ENCODE results near the gene MAPK8IP1. TPM values are rescaled to one million over a fixed set of nuclear protein-coding genes. Genes with fewer than 3 reads are reported as not detected.

MAPK8IP1 gene
- total and polyA plus RNA-seq, 7 donors: 0.53 to 2.6 (median 1.3) TPM

GRCh38 chr11:45932217-45932616, 46.8 kb downstream of the MAPK8IP1 start:
- peaks cover 0 to 50% of the 10 kb centered on the region in 2 donors for H3K36me3 ChIP-seq (ENCODE audit: insufficient read depth in 1 of 2, low read depth in 1 of 2)
- WGBS, 3 donors: 87 to 88% (median 88%) methylated on average over 8 of the region's 8 CpGs
- H3K4me3 ChIP-seq: no peak overlapping the region
- H3K27me3 ChIP-seq (ENCODE audit: insufficient read depth in 3 of 3, low read length in 2 of 3): no peaks in the 10 kb centered on the region
- peaks cover 5% of the 10 kb centered on the region for H3K4me1 ChIP-seq
- intact Hi-C loops (cut with DNase I): no loop called here
- ATAC-seq (no peak), DNase-seq (no peak)
- no peaks in the 10 kb centered on the region for H3K9me3 ChIP-seq
- no peak overlapping the region for H3K27ac ChIP-seq
- TF ChIP-seq CTCF (IDR thresholded peaks at IDR 0.05): no peak

DNA sequence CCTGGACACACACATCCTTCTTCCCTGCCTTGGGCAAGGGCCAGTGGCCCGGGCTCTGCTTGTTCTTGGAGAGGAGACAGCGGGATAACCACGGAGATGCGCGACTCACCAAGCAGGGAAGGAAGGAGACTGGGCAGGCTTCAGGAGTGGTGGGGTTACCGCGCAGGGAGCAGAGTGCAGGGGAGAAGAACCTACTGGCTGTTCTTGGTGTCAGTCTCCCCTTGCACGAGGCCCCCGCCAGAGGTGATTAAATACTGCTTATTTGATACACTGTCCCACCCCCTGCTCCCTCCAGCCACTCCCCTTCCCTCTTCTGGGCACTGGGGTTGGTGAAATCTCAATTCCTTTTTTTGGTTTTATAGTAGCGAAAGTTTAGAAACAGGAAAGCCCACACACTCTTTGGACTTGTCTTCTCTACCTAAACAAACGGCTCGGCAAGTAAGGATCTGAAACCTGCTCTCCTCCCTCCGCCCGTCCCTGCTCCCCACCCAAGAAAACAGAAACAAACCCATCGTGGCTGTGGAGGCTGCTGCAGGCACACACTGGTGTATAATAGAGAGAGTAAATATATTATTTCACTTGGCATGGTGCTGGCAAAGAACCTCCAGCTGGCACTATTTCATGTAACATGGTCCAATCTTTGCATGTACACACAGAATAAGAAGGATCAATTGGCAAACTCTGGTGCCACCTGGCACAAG, 47.8 kb downstream of the MAPK8IP1 start:
- no peak for TF ChIP-seq CTCF (IDR thresholded peaks at IDR 0.05)
- Histone ChIP-seq H3K27me3 (ENCODE audit: insufficient read depth in 3 of 3, low read length in 2 of 3) (no peaks in the 10 kb centered on the region), H3K4me1 (peaks cover 5% of the 10 kb centered on the region), H3K4me3 (no peak overlapping the region), H3K9me3 (no peaks in the 10 kb centered on the region), H3K36me3 (ENCODE audit: insufficient read depth in 1 of 2, low read depth in 1 of 2) (peaks cover 0 to 50% of the 10 kb centered on the region in 2 donors), H3K27ac (no peak overlapping the region)
- intact Hi-C loops (cut with DNase I): no loop called here
- DNase-seq: no peak
- no peak for ATAC-seq
- 71 to 80% (median 72%) methylated on average over 15 of the region's 15 CpGs for WGBS, 3 donors

DNA sequence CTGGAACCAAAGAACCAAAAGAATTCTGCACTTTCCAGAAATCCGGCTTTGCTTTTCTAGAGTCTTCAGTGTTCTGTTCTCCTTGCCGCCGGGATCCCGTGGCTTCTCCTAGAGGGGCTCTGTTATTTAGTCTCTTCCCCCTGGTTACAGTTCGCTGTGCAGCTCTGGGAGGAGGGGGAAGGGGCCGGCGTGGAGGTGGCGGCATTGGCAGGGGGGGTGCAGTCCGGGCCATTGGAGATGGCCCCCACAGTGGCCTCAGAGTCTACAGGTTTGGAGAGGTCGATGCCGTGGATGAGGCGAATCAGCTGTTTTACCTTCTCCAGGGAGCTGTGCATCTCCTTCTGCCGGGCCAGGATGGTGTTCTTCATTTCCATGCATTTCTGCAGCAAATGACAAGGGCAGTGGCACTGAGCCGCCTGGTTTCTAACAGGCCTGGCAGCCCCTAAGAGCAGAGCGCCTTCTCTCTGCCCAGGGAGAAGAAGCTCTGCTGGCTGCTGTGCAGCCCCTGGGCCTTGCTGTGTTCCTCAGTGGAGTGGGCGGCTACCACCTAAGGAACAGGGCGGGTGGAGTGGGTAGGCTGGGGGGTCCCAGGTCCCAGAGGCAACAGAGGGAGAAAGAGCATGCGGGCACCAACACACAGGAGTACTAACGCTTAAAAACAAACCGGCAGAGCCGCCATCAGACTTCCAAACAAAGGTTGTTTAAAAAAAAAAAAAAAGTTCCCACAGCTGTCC, 48.6 kb downstream of the MAPK8IP1 start:
- intact Hi-C loops (cut with DNase I): no loop called here
- no peaks in the 10 kb centered on the region for H3K9me3 ChIP-seq
- ATAC-seq (no peak), DNase-seq (no peak)
- no peak overlapping the region for H3K4me3 ChIP-seq
- H3K27ac ChIP-seq: no peak overlapping the region
- TF ChIP-seq CTCF (IDR thresholded peaks at IDR 0.05): no peak
- no peaks in the 10 kb centered on the region for H3K27me3 ChIP-seq (ENCODE audit: insufficient read depth in 3 of 3, low read length in 2 of 3)
- 84 to 91% (median 87%) methylated on average over 21 of the region's 21 CpGs for WGBS, 3 donors
- H3K4me1 ChIP-seq: peaks cover 5% of the 10 kb centered on the region
- H3K36me3 ChIP-seq (ENCODE audit: insufficient read depth in 1 of 2, low read depth in 1 of 2): peaks cover 0 to 50% of the 10 kb centered on the region in 2 donors

GRCh38 chr11:45934580-45935318, 49.3 kb downstream of the MAPK8IP1 start:
- Histone ChIP-seq H3K27me3 (ENCODE audit: insufficient read depth in 3 of 3, low read length in 2 of 3) (no peaks in the 10 kb centered on the region), H3K9me3 (no peaks in the 10 kb centered on the region), H3K27ac (no peak overlapping the region)

More at GRCh38 chr11:45934580-45935318, 49.3 kb downstream of the MAPK8IP1 start:
- DNase-seq (no peak), ATAC-seq (no peak)
- intact Hi-C loops (cut with DNase I): no loop called here
- Histone ChIP-seq H3K4me1 (peaks cover 5% of the 10 kb centered on the region), H3K4me3 (no peak overlapping the region), H3K36me3 (ENCODE audit: insufficient read depth in 1 of 2, low read depth in 1 of 2) (peaks cover 0 to 50% of the 10 kb centered on the region in 2 donors)
- no peak for TF ChIP-seq CTCF (IDR thresholded peaks at IDR 0.05)
- WGBS, 3 donors: 74 to 83% (median 78%) methylated on average over 12 of the region's 12 CpGs
